HG02973 (cell line): ENCODE results near the gene MMADHC.

Experiments
- ATAC-seq: cut with Tn5 transposase; IDR thresholded peaks from one replicate; pipeline ENCODE4 v1.9.1; 2021; ENCODE audit warnings: moderate library complexity; ENCODE audit not compliant: unreplicated experiment

The MMADHC gene

GRCh38 chr2:149559341-149560068 lies 28.1 kb downstream of the MMADHC start:
- no peak for ATAC-seq

- ATAC-seq = no peak
Measured at GRCh38 chr2:149556452-149556851, 31.1 kb downstream of the MMADHC start.

GRCh38 chr2:149552830-149553229 lies 34.7 kb downstream of the MMADHC start:
- no peak for ATAC-seq

- no peak for ATAC-seq
Measured at GRCh38 chr2:149552226-149552625, 35.3 kb downstream of the MMADHC start.

- ATAC-seq = no peak
Measured at GRCh38 chr2:149544692-149545091, 42.9 kb downstream of the MMADHC start.

- ATAC-seq = no peak
Measured at GRCh38 chr2:149543845-149544244, 43.7 kb downstream of the MMADHC start.

- ATAC-seq = no peak
Measured at GRCh38 chr2:149540138-149540537, 47.4 kb downstream of the MMADHC start.

GRCh38 chr2:149538138-149538833 lies 49.3 kb downstream of the MMADHC start:
- no peak for ATAC-seq

- no peak for ATAC-seq
Measured at GRCh38 chr2:149537092-149537726, 50.4 kb downstream of the MMADHC start.

- no peak for ATAC-seq
Measured at GRCh38 chr2:149536649-149537048, 50.9 kb downstream of the MMADHC start.

- ATAC-seq = no peak
Measured at GRCh38 chr2:149534674-149535073, 52.9 kb downstream of the MMADHC start.

- ATAC-seq = no peak
Measured at GRCh38 chr2:149528983-149529382, 58.6 kb downstream of the MMADHC start.

- ATAC-seq = no peak
Measured at GRCh38 chr2:149527998-149528755, 59.4 kb downstream of the MMADHC start.

- no peak for ATAC-seq
Measured at GRCh38 chr2:149526689-149527088, 60.9 kb downstream of the MMADHC start.

- ATAC-seq = no peak
Measured at GRCh38 chr2:149525323-149525722, 62.3 kb downstream of the MMADHC start.
